Right ventricle myocardium superior (tissue), 1 donor: ENCODE data around the gene AGO1. TPM values are rescaled to one million over a fixed set of nuclear protein-coding genes. Genes with fewer than 3 reads are reported as not detected.
"Not testable (repeated sequence)": the region's sequence is repeated elsewhere in the genome, so short reads cannot be mapped to it uniquely, and the experiment has no call there.

Source experiments
- ATAC-seq: fragments of 200-7000 bp; cut with Tn5 transposase; one replicate; pipeline ENCODE4 v1.9.1; 2020; ENCODE audit warnings: mild to moderate bottlenecking; ENCODE audit not compliant: poor library complexity
- DNase-seq: peaks from one replicate; pipeline ENCODE4 v3.0.0-alpha.2; 2020
- intact Hi-C: fragments of 100-400 bp; cut with DNase I; formaldehyde crosslinking; loops from one replicate; pipeline ENCODE4 v1.11.2; 2022
- total RNA-seq: library from RNA; stranded (reverse); fragmentation: NEBNext Ultra II Directional; extraction: Animal tissue kit (Norgen Biotek cat#: 25700); gene quantifications from one replicate; pipeline ENCODE4 v1.2.1, GENCODE V29; 2021
- donor health status: DM: no; HTN: yes; CAD: no; lungs with severe emphysema.

The AGO1 gene
- total RNA-seq, 1 donor from 2014 or later = 17.5 TPM

DNA sequence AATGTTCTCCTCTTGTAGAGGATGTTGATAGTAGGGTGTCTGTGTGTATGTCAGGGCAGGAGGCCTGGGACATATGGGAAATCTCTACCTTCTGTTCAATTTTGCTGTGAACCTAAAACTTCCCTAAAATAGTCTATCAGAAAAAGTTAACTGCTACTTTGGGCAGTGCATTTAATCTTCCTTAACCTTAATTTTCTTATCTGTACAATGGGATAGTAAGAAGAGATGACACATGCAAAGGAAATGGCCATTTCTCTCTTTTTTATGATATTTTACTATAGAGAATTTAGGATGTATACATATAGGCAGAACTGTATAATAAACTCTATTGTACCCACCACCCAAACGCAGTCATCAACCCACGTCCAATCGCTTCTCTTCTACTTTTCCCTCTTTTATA lies 56.5 kb downstream of the AGO1 start:
- intact Hi-C loops = no loop called here
- DNase-seq = no peak

DNA sequence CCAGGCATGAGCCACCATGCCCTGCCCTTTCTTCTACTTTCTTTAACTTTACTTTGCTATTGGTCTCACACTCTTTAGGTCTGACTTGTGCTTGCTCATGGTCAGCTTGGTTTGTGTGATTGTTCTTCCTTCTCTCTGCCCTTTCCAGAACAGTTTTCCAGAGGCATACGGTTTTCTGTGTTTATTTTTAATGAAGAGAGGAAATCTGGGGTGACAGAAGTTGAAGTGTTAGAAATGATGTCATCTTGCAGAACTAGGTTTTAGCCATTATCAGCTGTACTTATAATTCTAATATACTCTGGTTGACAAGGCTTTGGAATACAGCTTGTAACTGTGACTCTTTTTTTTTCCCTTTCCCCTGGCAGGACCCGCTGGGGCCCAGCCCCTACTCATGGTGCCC lies 62.3 kb downstream of the AGO1 start:
- ATAC-seq (no peak), DNase-seq (no peak)
- intact Hi-C loops = no loop called here

More for the DNA sequence above, 56.5 kb downstream of the AGO1 start:
- ATAC-seq = no peak

DNA sequence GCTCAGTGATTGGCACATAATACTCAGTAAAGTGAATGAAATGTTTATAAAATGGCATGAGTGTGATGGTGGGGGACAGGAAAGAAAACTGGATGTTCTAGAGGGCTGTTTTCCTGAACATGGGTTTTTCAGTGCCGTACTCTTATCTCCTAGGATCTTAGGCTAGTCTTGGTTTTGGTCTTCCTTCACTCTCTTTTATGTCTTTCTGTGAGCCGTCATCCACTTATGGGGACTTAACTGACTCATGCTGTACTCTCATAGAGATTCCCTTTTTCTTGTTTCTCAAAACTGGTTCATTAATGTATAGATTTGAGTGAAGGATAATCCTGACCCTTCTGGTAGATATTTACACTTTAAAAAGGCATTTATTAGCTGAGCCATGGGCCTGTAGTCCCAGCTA lies 64.5 kb downstream of the AGO1 start:
- intact Hi-C loops = no loop called here
- no peak for ATAC-seq
- no peak for DNase-seq

DNA sequence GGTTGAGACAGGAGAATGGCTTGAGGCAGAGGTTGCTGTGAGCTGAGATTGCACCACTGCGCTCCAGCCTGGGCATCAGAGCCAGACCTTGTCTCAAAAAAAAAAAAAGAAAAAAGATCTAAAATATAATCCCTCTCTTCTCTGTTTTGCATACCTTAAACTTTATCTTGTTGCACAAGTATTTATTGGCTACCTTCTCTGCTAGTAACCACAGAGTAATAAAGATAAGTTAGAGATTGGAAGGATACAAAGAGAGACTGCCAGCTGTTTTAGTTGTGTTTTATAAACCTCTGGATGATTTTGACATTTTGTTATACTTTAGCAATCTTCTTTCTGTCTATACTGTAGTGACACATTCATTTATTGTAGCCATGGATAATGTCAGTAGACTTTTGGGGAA lies 75.5 kb downstream of the AGO1 start:
- DNase-seq = no peak
- intact Hi-C loops = no loop called here
- no peak for ATAC-seq

DNA sequence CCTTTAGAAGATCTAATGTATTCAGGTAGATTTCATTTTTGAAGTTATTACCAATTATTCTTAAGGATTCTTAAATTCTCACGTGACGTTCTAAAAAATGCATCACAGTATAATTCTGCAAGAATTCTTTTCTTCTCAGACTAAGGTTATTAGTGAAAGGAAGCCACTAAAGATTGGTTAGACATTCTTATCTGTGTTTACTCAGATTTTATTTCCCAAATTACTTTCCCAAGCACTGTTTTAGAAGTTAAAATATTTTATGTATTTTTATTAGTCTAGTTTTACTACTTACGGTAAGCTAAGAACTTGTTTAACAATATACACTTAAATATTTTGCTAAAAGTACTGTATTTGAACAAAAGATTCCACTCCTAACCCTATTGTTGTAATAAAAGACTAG lies 76.3 kb downstream of the AGO1 start:
- intact Hi-C loops = no loop called here
- DNase-seq (no peak), ATAC-seq (no peak)

DNA sequence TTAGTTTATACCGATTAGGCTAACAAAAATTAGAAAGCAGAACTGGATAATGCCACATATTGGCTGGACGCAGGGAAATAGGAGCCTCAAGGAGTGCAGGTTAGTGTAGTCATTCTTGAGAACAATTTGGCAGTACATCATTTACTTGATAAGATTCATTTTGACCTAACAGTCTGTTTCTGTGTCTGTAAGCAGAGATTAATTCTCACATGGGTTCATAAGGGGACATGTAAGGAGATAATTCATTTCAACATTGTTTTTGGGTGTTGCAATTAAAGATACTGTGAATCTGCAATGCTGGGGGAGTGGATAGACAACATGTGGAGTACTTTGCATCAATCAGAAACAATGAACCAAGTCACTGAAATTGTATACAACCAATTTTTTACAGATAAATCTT lies 79.9 kb downstream of the AGO1 start:
- ATAC-seq = no peak
- no peak for DNase-seq
- intact Hi-C loops = no loop called here

DNA sequence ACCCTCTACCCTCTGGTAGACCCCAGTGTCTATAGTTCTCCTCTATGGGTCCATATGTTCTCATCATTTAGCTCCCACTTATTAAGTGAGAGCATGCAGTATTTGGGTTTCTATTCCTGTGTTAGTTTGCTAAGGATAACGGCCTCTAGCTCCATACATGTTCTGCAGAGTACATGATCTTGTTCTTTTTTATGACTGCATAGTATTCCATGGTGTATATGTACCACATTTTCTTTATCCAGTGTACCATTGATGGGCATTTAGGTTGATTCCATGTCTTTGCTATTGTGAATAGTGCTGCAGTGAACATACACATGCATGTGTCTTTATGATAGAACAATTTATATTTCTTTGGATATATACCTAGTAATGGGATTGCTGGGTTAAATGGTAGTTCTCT lies 81.3 kb downstream of the AGO1 start:
- DNase-seq, ATAC-seq, intact Hi-C loops: not testable (repeated sequence)

DNA sequence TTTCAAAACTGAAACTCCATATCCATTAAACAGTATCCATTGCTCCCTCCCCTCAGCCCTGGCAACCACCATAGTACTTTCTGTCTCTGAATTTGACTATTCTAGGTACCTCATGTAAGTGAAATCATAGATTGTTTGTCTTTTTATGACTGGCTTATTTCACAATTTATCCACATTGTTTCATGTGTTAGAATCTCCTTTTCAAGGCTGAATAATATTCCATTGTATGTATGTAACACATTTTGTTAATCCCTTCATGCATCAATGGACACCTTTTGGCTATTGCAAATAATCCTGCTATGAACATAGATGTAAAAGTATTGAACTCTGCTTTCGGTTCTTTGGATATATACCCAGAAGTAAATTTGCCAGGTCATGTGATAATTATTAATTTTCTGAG lies 85.4 kb downstream of the AGO1 start:
- intact Hi-C loops = no loop called here
- ATAC-seq (no peak), DNase-seq (no peak)

DNA sequence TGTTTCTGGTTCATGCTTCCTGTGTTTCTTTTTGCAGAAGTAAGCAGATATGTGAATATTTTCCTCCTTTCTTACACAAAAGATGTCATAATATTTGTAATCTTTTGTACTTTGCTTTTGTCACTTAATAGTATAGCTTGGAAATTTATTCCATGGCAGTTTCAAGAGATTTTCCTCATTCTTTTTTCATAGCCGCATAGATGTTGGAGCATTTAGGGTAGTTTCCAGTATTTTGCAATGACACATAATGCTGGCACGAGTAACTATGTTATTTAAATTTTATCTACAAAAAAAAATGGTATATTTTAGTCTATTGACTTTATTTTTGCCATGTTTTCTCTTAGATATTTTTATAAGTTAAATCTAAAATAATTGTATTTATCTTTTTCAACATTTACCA lies 88.6 kb downstream of the AGO1 start:
- DNase-seq = no peak
- no peak for ATAC-seq
- intact Hi-C loops = no loop called here

DNA sequence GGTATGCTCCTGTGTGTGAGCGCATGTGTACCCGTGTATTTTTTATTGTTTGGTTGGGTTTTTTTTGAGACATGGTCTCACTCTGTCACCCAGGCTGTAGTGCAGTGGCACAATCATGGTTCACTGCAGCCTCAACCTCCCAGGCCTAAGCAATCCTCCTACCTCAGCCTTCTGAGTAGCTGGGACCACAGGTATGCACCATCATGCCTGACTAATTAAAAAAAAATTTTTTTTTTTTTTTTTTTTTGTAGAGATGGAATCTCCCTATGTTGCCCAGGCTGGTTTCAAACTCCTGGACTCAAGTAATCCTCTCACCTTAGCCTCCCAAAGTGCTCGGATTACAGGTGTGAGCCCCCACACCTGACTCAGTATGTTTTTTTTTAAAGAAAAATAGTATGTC lies 89.6 kb downstream of the AGO1 start:
- DNase-seq, intact Hi-C loops, ATAC-seq: not testable (repeated sequence)

DNA sequence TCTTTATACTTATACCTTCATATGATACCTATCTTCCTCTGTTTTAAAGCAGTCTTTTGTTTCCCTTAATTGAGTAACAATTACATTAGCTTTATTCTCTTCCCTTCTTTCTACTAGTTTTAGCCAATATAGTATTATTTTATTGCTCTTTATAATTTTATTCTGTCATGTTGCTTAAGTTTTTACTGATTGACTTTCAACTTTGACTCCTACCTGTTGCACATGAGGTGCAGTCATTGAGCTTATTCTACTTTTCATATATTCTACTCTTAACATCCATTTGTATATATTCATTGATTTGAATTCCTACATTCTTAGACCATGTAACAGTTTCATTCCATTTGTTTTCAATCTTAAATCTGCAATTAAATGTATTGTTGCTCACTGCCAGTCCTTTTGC lies 97.1 kb downstream of the AGO1 start:
- intact Hi-C loops = no loop called here
- ATAC-seq (no peak), DNase-seq (no peak)

Other genes with a start within 250 kb of the AGO1 start
- gene PSMB2, start 241.7 kb upstream of the AGO1 start, total RNA-seq = 37.0 TPM
- gene C1orf216, start 164.3 kb upstream of the AGO1 start, total RNA-seq = 10.4 TPM
- 1.1 TPM for gene CLSPN, start 113.2 kb upstream of the AGO1 start, total RNA-seq
- gene AGO4, start 75.2 kb upstream of the AGO1 start, total RNA-seq = 20.2 TPM
- gene AGO3, start 47.9 kb downstream of the AGO1 start, total RNA-seq = 12.7 TPM
- not detected for gene TEKT2, start 200.9 kb downstream of the AGO1 start, total RNA-seq
- gene ADPRS, start 205.7 kb downstream of the AGO1 start, total RNA-seq = 19.1 TPM
- 1.4 TPM for gene COL8A2, start 242.0 kb downstream of the AGO1 start, total RNA-seq